HL-60/S4 (cell line): Measurements from ENCODE around the gene LEMD3.

ENCODE experiments used
- in situ Hi-C: fragments of 300-500 bp; cut with MboI; formaldehyde crosslinking; loops from 2 replicates; pipeline ENCODE4 v1.14.3; 2022; ENCODE audit warnings: low sequenced_read_pairs

LEMD3 gene

GRCh38 chr12:65168681-65169319 lies 583 bp upstream of the LEMD3 start:
- in situ Hi-C loops: no loop called here

GRCh38 chr12:65170209-65170881 lies 962 bp downstream of the LEMD3 start:
- in situ Hi-C loops: no loop called here

- in situ Hi-C loops: no loop called here
Observed at GRCh38 chr12:65171073-65171472, 1.7 kb downstream of the LEMD3 start.

DNA sequence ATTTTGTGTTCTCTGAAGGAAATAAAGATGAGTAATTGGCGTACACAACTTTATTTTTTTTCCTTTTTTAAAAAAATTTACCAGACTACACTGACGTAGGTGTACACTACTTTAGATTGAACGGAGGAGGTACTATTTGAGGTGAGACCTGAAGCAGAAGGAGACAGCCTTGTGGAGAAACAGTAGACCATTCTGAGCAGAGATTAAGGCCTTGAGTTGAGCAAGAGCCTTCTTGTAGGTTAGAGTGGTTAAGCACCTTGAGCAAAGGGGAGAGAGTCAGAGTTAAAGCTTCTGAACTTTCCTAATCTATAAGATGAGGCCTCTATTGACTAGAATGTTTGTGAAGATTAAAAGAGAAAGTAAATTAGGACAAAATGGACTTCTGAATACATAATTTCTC lies 2.5 kb downstream of the LEMD3 start:
- in situ Hi-C loops: no loop called here

- in situ Hi-C loops: no loop called here
Observed at GRCh38 chr12:65175385-65175784, 6.0 kb downstream of the LEMD3 start.

- in situ Hi-C loops: no loop called here
Observed at GRCh38 chr12:65182012-65182739, 12.8 kb downstream of the LEMD3 start.

GRCh38 chr12:65184176-65184857 lies 14.9 kb downstream of the LEMD3 start:
- in situ Hi-C loops: no loop called here

- in situ Hi-C loops: no loop called here
Observed at GRCh38 chr12:65184858-65185229, 15.5 kb downstream of the LEMD3 start.

DNA sequence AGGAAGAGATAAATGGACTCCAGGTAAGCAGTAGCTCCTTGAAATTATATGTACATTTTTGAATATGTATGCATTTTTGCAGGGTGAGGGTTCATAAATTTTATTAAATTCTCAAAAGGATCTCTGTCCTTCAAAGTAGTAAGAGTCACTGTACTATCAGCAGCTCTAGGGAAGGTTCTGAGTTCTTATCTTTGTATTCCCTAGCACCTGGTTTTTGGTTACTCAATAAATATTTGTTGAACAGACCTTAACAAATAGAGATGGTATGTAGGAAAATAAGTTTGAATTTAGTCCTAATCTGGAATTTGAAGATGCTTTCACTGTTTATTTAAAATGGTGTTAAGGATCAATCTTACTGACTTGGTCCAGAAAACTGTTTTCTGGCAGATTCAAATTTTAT lies 18.3 kb downstream of the LEMD3 start:
- in situ Hi-C loops: no loop called here

DNA sequence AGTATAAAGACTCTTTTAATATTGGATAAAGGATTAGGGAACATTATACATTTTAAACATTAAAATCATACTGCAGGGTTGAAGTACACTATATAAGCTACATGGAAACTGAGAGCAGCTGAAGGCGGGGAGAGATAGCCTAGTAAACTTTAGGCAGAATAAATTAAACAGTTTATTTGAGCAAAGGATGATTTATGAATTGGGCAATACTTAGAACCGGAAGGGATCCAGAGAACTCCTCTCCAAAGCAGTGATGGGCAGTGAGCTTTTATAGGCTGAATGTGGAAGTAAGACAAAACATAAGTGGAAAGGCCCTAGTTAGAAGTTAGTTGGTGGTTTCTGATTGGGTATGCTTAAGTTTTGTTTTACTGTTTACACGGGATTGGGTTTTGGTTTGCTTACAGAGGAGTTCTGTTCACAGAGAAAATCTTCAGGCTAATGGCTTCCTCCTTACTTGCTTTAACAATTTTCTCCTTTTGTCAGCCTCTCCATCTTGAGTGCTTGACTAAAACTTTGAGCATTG lies 18.9 kb downstream of the LEMD3 start:
- in situ Hi-C loops: no loop called here

DNA sequence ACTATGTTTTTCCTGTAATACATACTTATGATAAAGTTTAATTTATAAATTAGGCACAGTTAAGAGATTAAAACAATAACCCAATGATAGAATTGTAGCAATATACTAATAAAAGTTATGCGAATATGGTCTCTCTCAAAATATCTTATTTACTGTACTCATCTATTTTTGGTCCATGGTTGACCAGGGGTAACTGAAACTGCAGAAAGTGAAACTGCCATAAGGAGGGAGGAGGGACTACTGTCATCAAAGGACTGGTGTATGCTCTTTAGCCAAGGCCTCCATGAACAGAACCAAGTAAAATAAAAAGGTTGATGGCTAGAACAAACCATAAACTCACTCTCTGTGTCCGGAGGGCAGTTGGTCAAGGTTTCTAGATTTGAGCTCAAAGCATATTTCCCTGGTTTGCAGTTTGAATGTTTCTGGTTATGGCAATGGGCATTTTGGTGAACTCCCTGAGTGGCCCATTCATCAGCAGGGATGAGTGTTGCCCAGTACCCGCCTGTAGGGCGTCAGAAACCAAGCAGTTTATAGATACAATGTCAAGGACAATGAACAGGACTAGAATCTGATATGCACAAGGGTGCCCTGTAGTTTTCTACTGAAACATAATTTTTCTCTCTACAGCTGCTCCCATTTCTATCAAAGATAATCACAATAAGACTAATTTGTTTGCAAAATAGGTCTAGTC lies 19.8 kb downstream of the LEMD3 start:
- in situ Hi-C loops: no loop called here

DNA sequence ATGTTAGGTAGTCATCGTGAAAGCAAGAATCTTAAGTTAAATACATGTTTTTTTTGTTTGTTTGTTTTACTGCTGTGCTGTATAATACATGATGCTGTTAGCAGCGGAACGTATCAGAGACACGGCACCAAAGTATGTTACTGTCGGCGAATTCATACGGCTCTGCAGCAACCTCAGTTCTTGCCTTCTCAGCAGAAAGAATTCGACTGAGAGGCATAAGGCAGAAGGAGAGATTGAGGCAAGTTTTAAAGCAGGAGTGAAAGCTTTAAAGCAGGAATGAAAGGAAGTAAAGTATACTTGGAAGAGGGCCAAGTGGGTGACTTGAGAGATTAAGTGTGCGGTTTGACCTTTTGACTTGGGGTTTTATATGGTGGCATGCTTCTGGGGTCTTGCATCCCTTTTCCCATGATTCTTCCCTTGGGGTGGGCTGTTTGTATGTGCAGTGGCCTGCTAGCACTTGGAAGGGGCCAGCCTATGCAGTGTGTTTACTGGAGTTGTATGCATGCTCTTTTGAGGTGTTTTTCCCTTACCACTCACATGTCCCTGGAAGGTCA lies 23.7 kb downstream of the LEMD3 start:
- in situ Hi-C loops: no loop called here

- in situ Hi-C loops: no loop called here
Observed at GRCh38 chr12:65194949-65195348, 25.6 kb downstream of the LEMD3 start.

DNA sequence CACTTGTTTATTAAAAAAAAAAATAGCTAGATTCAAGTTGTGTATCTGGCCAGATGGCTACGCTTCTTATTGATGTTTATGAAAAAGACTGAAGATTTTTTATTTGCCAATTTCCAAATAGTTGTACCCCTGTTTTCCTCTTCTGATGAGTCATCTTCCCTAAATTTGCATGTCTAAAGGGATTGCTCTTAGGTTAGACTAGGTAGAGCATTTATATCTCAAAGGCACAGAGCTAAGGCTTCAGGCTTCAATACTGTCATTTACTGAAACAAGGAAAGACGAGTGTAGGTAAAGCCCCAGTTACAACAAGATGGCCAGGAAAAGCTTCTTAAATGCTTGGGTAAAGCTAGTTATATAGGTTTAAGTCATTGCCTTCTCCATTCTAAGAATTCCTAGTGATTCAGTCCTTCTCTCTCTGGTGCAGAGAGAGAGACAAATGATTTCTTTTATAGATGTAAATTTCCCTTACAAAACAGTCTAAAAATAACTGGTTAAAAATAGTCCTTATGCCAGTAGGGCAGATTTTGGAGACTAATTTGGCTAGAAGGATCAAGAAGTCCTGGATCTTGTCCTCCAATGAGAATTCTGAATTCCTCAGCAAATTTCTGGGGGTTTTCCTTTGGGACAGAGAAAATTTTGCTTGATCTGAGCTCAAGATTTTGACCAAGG lies 26.1 kb downstream of the LEMD3 start:
- in situ Hi-C loops: no loop called here

- in situ Hi-C loops: no loop called here
Observed at GRCh38 chr12:65196762-65197567, 27.6 kb downstream of the LEMD3 start.

GRCh38 chr12:65199604-65200003 lies 30.2 kb downstream of the LEMD3 start:
- in situ Hi-C loops: no loop called here

GRCh38 chr12:65200007-65200665 lies 30.8 kb downstream of the LEMD3 start:
- in situ Hi-C loops: no loop called here

GRCh38 chr12:65203376-65203775 lies 34.0 kb downstream of the LEMD3 start:
- in situ Hi-C loops: no loop called here
